Skeletal muscle tissue (tissue), 4 donors: ENCODE data around the gene CACHD1. TPM values are rescaled to one million over a fixed set of nuclear protein-coding genes. Genes with fewer than 3 reads are reported as not detected.

Experiments
- H3K27ac ChIP-seq: one replicate; pipeline ENCODE4 v1.7.0; 2013; ENCODE audit warnings: mild to moderate bottlenecking, low read depth, low read length, inconsistent platforms
- H3K27me3 ChIP-seq, 3 donors: one replicate each; pipeline ENCODE4 v1.7.0; 2013; ENCODE audit warnings: low read length in 3 of 3; ENCODE audit not compliant: control insufficient read depth in 3 of 3, insufficient read depth in 3 of 3
- H3K36me3 ChIP-seq, 3 donors: one replicate each; pipeline ENCODE4 v1.7.0; 2013; ENCODE audit warnings: low read length in 3 of 3; ENCODE audit not compliant: control insufficient read depth in 3 of 3, insufficient read depth in 3 of 3
- H3K4me1 ChIP-seq, 3 donors: one replicate each; pipeline ENCODE4 v1.7.0; 2013; ENCODE audit warnings: low read length in 3 of 3, mild to moderate bottlenecking in 3 of 3; ENCODE audit not compliant: control insufficient read depth in 3 of 3, insufficient read depth in 3 of 3
- H3K4me3 ChIP-seq, 3 donors: one replicate each; pipeline ENCODE4 v1.7.0; 2013; ENCODE audit warnings: low read length in 3 of 3
- H3K9ac ChIP-seq, 3 donors: one replicate each; pipeline ENCODE4 v1.7.0; 2013; ENCODE audit warnings: low read length in 3 of 3, mild to moderate bottlenecking in 3 of 3, moderate library complexity in 2 of 3, low read depth in 1 of 3
- H3K9me3 ChIP-seq, 3 donors: one replicate each; pipeline ENCODE4 v1.7.0; 2013; ENCODE audit warnings: low read length in 3 of 3; ENCODE audit not compliant: control insufficient read depth in 3 of 3
- total RNA-seq: library from RNA; depleted of rRNA; stranded (reverse); fragments of >200 nt; gene quantifications from one replicate; pipeline ENCODE4 v1.2.3, GENCODE V29; 2014
- donor health status: Osteomylitis.

Gene CACHD1
- total RNA-seq, 1 donor from 2014 or later, result 12.5 TPM

DNA sequence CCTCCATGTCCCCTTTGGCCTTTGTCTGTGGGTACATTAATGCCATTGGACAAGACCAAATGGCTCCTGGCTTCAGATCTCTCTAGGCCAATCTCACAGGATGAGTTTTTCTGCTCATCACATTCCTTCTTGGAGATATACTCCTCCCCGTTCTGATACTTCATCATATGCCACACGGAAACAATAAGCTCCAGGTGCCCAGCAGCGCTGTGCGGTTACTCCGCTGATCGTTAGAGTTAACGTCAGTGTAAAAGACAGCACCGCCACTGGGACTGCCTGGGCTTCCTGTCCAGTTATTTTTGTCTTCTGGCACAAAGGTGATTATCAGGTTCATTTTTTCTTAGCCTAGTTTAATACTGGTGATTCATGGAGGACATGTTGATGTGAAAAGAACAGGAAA is 22.5 kb downstream of the CACHD1 start:
- Histone ChIP-seq H3K4me3 (no peak overlapping the region), H3K9ac (no peak overlapping the region), H3K36me3 (no peaks in the 10 kb centered on the region), H3K4me1 (peaks cover 0 to 8% (median 0%) of the 10 kb centered on the region in 3 donors), H3K27ac (no peak overlapping the region), H3K27me3 (no peaks in the 10 kb centered on the region), H3K9me3 (no peaks in the 10 kb centered on the region)

DNA sequence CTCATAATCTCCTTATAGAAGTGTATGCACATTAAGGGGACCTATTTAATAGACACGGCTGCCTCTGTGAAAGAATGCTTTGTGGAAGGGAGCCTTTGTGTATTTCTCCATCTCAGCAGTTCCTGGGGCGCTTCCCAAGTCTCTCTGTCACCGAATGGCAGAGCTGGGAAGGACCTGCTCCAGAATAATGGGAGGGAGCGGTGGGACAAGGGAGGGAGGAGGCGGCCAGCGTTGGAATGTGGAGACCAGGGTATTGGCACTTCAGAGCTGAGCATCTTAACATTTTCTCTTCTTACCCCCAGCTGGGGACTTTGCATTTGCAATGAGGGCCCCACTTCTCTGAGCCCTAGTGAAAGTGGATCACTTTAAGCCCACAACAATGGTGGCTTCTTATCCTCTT is 23.9 kb downstream of the CACHD1 start:
- Histone ChIP-seq H3K9ac (no peak overlapping the region), H3K9me3 (no peaks in the 10 kb centered on the region), H3K4me1 (peaks cover 0 to 9% (median 0%) of the 10 kb centered on the region in 3 donors), H3K27ac (no peak overlapping the region), H3K4me3 (no peak overlapping the region), H3K27me3 (no peaks in the 10 kb centered on the region), H3K36me3 (no peaks in the 10 kb centered on the region)

- Histone ChIP-seq H3K27ac (no peak overlapping the region), H3K4me3 (no peak overlapping the region), H3K36me3 (no peaks in the 10 kb centered on the region), H3K9ac (no peak overlapping the region), H3K27me3 (no peaks in the 10 kb centered on the region), H3K9me3 (no peaks in the 10 kb centered on the region), H3K4me1 (peaks cover 0 to 9% (median 0%) of the 10 kb centered on the region in 3 donors)
These were observed 24.7 kb downstream of the CACHD1 start for GRCh38 chr1:64494659-64495058.

DNA sequence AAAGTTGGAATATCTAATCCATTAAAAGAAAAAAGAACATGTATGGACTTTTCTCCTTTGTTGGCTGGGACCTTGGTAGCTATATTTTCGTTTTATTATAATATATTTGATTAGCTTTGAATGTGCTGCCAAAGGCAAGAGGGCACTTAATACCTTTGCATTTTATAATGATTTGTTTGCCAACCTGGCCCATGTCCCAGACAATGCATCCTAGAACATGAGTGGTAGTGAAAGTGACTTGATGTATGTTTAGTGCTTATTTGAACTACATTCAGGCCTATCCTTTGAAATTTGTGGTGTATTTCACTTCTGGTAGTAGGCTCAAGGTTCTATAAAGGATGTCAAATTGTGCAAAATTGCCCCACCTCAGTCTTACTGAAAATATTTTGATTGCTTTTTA is 25.9 kb downstream of the CACHD1 start:
- Histone ChIP-seq H3K36me3 (no peaks in the 10 kb centered on the region), H3K9me3 (no peaks in the 10 kb centered on the region), H3K9ac (no peak overlapping the region), H3K4me1 (peaks cover 0 to 9% (median 0%) of the 10 kb centered on the region in 3 donors), H3K27ac (no peak overlapping the region), H3K4me3 (no peak overlapping the region), H3K27me3 (no peaks in the 10 kb centered on the region)

DNA sequence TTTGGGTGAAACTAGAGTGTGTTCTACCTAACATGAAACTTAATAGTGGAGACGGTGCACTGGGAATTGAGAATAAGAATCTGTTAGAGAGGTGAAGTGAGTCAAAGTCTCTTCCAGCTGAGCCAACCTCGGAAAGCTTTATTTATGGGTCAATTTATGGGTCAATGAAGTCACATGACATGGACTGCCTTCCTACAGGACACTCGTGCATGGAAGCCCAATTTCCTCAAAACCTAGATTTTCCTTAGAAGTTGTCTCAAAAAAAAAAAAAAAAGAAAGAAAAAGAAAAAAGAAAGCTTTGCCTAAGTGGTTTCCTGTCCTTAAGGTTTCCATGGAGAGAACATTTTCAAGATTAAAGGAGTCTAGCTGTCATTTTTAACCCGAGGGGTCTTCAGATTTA is 26.7 kb downstream of the CACHD1 start:
- H3K36me3 ChIP-seq, result no peaks in the 10 kb centered on the region
- no peaks in the 10 kb centered on the region for H3K27me3 ChIP-seq
- H3K4me3 ChIP-seq, result no peak overlapping the region
- H3K9me3 ChIP-seq, result no peaks in the 10 kb centered on the region
- no peak overlapping the region for H3K27ac ChIP-seq
- peaks cover 0 to 9% (median 0%) of the 10 kb centered on the region in 3 donors for H3K4me1 ChIP-seq
- no peak overlapping the region for H3K9ac ChIP-seq

GRCh38 chr1:64497088-64497883 is 27.4 kb downstream of the CACHD1 start:
- Histone ChIP-seq H3K4me1 (peaks cover 0 to 9% (median 0%) of the 10 kb centered on the region in 3 donors), H3K9ac (no peak overlapping the region), H3K9me3 (no peaks in the 10 kb centered on the region), H3K4me3 (no peak overlapping the region), H3K27ac (no peak overlapping the region), H3K27me3 (no peaks in the 10 kb centered on the region), H3K36me3 (no peaks in the 10 kb centered on the region)

DNA sequence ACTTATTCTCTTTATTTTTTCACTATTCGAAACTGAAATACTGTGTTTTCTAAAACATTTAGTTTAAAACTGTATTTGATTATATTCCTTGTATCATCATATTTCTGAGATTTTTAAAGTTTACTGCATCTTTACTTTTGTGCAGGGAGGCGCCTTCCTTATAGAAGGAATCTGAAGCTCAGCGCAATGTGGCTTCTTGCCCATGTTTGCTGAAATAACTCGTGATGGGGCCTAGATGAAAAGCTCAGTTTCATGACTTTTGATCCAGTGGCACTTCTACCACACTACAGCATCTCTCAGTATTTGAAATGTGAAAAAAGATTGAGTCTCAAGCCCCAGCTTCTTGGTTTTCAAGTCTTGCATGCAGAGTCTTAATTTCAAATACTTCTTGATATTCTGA is 28.4 kb downstream of the CACHD1 start:
- Histone ChIP-seq H3K9me3 (no peaks in the 10 kb centered on the region), H3K36me3 (no peaks in the 10 kb centered on the region), H3K9ac (no peak overlapping the region), H3K27ac (no peak overlapping the region), H3K4me3 (no peak overlapping the region), H3K27me3 (no peaks in the 10 kb centered on the region), H3K4me1 (peaks cover 0 to 11% (median 0%) of the 10 kb centered on the region in 3 donors)

DNA sequence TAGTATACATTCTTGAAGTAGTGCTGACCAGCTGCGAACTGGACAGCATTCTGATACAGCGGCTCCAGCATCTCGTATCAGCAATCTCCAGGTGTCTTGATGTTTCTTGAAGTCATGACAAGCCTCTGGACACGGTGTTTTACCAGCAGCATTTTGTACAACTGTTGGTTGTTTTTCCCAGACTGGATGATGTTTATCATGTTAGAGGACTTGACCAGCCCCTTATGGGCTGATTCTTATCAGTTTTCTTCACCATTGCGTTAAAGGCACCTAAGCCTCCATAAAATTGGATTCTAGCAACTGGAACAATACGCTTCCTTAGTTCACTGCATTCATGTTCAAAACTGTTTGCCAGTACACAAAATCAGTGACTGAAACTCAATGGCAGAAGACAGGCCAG is 29.1 kb downstream of the CACHD1 start:
- no peak overlapping the region for H3K27ac ChIP-seq
- no peaks in the 10 kb centered on the region for H3K27me3 ChIP-seq
- no peaks in the 10 kb centered on the region for H3K9me3 ChIP-seq
- peaks cover 0 to 11% (median 0%) of the 10 kb centered on the region in 3 donors for H3K4me1 ChIP-seq
- no peak overlapping the region for H3K4me3 ChIP-seq
- H3K9ac ChIP-seq, result no peak overlapping the region
- no peaks in the 10 kb centered on the region for H3K36me3 ChIP-seq

DNA sequence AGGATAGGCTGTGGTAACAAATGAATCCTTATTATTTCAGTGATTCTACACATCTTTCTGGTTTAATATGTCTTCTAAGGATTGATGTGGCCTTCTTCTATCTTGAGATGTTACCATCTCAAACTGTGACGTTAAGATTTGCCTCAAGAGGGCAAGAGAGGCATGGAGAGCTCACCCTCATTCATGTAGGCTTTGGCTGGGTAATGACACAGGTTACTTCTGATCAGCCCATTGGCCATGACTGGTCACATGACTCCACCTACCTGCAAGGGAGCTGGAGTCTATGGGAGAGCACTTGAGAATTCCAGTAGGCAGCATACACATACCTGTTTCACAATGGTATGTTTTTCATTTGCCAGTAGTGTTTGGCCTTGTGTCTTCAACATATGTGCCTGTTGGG is 30.0 kb downstream of the CACHD1 start:
- Histone ChIP-seq H3K27ac (no peak overlapping the region), H3K4me1 (peaks cover 1 to 11% (median 3%) of the 10 kb centered on the region in 3 donors), H3K9ac (no peak overlapping the region), H3K4me3 (no peak overlapping the region), H3K9me3 (no peaks in the 10 kb centered on the region), H3K27me3 (no peaks in the 10 kb centered on the region), H3K36me3 (no peaks in the 10 kb centered on the region)

- H3K4me1 ChIP-seq, result peaks cover 6 to 7% (median 7%) of the 10 kb centered on the region in 3 donors
- no peak overlapping the region for H3K4me3 ChIP-seq
- no peaks in the 10 kb centered on the region for H3K36me3 ChIP-seq
- H3K27me3 ChIP-seq, result no peaks in the 10 kb centered on the region
- no peak overlapping the region for H3K27ac ChIP-seq
- no peaks in the 10 kb centered on the region for H3K9me3 ChIP-seq
- no peak overlapping the region for H3K9ac ChIP-seq
These were observed 32.2 kb downstream of the CACHD1 start for GRCh38 chr1:64502083-64502482.
